Skeletal muscle tissue (tissue), 4 donors: ENCODE data around the gene DLG5. TPM values are rescaled to one million over a fixed set of nuclear protein-coding genes. Genes with fewer than 3 reads are reported as not detected.

Experiments used
- H3K27ac ChIP-seq: one replicate; pipeline ENCODE4 v1.7.0; 2013; ENCODE audit warnings: mild to moderate bottlenecking, low read depth, low read length, inconsistent platforms
- H3K27me3 ChIP-seq, 3 donors: one replicate each; pipeline ENCODE4 v1.7.0; 2013; ENCODE audit warnings: low read length in 3 of 3; ENCODE audit not compliant: control insufficient read depth in 3 of 3, insufficient read depth in 3 of 3
- H3K36me3 ChIP-seq, 3 donors: one replicate each; pipeline ENCODE4 v1.7.0; 2013; ENCODE audit warnings: low read length in 3 of 3; ENCODE audit not compliant: control insufficient read depth in 3 of 3, insufficient read depth in 3 of 3
- H3K4me1 ChIP-seq, 3 donors: one replicate each; pipeline ENCODE4 v1.7.0; 2013; ENCODE audit warnings: low read length in 3 of 3, mild to moderate bottlenecking in 3 of 3; ENCODE audit not compliant: control insufficient read depth in 3 of 3, insufficient read depth in 3 of 3
- H3K4me3 ChIP-seq, 3 donors: one replicate each; pipeline ENCODE4 v1.7.0; 2013; ENCODE audit warnings: low read length in 3 of 3
- H3K9ac ChIP-seq, 3 donors: one replicate each; pipeline ENCODE4 v1.7.0; 2013; ENCODE audit warnings: low read length in 3 of 3, mild to moderate bottlenecking in 3 of 3, moderate library complexity in 2 of 3, low read depth in 1 of 3
- H3K9me3 ChIP-seq, 3 donors: one replicate each; pipeline ENCODE4 v1.7.0; 2013; ENCODE audit warnings: low read length in 3 of 3; ENCODE audit not compliant: control insufficient read depth in 3 of 3
- total RNA-seq: library from RNA; depleted of rRNA; stranded (reverse); fragments of >200 nt; gene quantifications from one replicate; pipeline ENCODE4 v1.2.3, GENCODE V29; 2014
- donor health status: Osteomylitis.

Gene DLG5
- total RNA-seq, 1 donor from 2014 or later: 14.1 TPM

DNA sequence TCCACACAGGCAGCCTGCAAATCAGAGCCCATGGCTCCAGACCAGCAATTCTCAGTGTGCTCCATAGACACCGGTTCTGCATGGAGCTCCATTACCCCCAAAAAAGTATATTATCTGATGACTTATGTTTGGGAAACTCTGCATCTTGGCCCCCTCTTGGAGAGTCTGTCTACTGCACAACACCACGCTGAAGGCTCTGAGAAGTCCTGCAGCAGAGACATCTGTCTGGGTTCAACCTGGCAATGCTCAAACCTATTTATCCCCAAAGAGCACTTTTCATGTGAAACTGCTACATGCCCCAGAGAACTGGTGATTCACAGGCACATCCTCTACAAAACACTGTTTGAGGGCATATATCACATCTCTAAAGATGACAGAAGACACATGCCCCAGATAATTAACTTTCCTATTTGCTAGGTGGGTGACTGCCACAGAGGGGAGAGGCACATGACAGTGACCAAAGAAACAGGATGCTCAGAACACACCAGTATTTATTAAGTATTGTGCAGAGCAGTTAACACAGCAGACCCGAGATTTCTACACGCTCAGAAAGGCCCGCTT is 83.8 kb downstream of the DLG5 start:
- Histone ChIP-seq H3K27me3 (no peaks in the 10 kb centered on the region), H3K4me3 (no peak overlapping the region), H3K36me3 (peaks cover 26 to 36% (median 34%) of the 10 kb centered on the region in 3 donors), H3K9me3 (no peaks in the 10 kb centered on the region), H3K27ac (no peak overlapping the region), H3K9ac (no peak overlapping the region), H3K4me1 (peaks cover 8 to 29% (median 22%) of the 10 kb centered on the region in 3 donors)

DNA sequence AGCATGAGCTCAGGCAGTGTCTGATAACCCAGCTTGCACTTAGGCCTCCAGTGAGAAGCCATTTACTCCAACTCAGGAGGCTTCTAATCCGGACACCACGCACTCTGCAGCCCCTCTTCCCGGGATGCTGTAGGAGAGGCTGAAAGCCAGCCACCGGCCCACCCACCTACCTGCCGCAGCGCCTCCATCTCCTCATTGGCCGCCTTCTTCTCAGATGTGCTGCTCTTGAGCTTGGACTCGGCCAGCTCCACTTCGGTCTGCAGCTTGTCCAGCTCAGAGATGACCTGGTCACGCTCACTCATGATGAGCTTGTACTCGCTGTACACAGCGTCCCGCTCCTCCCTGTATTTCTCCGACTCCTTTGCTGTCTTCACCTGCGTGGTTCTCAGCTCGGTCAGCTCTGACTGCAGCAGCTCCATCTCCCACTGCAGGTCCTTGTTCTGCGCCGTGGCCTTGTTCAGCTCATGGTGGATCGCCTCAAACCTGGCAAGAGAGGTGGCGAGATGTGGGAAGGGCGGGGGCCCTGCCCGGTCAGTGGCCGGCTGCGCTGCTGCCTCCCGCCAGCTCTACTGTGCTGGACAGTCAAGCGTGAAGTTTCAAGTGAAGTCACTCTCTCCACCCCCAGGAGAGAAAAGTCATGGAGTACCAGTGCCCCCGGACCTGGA is 84.7 kb downstream of the DLG5 start:
- Histone ChIP-seq H3K27ac (no peak overlapping the region), H3K27me3 (no peaks in the 10 kb centered on the region), H3K4me1 (peaks cover 6 to 22% (median 15%) of the 10 kb centered on the region in 3 donors), H3K9ac (no peak overlapping the region), H3K36me3 (peaks cover 26 to 38% (median 34%) of the 10 kb centered on the region in 3 donors), H3K4me3 (no peak overlapping the region), H3K9me3 (no peaks in the 10 kb centered on the region)

DNA sequence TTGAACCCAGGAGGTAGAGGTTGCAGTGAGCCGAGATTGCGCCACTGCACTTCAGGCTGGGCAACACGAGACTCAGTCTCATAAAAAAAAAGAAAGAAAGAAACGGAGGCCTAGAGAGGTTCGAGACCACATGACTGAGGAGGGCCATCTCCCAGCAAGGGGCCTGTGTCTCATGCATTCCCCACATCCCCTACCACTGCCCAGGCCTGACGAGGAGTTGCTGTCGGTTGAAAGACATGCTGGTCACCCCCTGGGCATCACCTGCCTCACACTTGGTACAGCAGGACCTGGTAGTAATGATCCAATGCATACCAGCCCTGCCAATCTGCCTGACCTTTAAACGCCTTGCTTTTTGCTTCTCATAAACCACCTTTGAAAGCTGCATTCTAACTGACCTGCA is 85.9 kb downstream of the DLG5 start:
- H3K4me1 ChIP-seq: peaks cover 4 to 17% (median 14%) of the 10 kb centered on the region in 3 donors
- H3K36me3 ChIP-seq: peaks cover 27 to 40% (median 36%) of the 10 kb centered on the region in 3 donors
- no peak overlapping the region for H3K27ac ChIP-seq
- H3K9me3 ChIP-seq: no peaks in the 10 kb centered on the region
- no peak overlapping the region for H3K9ac ChIP-seq
- no peak overlapping the region for H3K4me3 ChIP-seq
- no peaks in the 10 kb centered on the region for H3K27me3 ChIP-seq

DNA sequence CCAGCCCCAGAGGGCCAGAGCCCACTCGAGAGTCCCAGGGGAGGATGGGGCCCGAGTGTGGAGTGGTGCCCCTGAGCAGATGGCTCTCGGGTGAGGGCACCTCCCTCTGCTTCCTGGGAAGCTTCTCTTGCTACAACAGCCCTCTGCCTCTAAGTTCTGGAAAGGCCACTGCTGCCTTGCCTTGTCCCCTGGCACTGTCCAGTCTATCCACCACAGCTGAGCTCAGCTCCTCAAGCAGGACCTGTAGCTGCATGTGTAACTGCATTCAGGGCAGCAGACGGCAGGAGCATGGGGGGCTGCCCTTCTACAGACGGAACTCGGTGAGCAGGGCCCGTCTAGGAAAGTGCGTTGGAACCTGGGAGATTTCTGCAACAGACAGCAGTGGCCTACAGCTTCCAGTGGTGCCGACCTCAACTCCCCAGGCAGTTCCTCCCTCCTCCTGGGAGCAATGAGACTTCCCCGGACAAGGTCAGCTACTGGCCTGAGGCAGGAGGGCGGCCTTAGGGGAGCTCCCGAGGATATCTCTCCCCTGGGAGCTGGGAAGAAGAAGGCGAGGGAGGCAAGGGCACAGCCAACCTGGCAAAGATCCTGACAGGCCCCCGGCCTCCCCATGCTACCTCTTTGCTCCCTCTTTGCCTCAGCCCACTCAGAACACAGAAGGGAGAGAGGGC is 88.5 kb downstream of the DLG5 start:
- Histone ChIP-seq H3K9me3 (no peaks in the 10 kb centered on the region), H3K4me3 (no peak overlapping the region), H3K27ac (no peak overlapping the region), H3K4me1 (peaks cover 0 to 6% (median 4%) of the 10 kb centered on the region in 3 donors), H3K27me3 (no peaks in the 10 kb centered on the region), H3K9ac (no peak overlapping the region), H3K36me3 (peaks cover 40 to 57% (median 43%) of the 10 kb centered on the region in 3 donors)

DNA sequence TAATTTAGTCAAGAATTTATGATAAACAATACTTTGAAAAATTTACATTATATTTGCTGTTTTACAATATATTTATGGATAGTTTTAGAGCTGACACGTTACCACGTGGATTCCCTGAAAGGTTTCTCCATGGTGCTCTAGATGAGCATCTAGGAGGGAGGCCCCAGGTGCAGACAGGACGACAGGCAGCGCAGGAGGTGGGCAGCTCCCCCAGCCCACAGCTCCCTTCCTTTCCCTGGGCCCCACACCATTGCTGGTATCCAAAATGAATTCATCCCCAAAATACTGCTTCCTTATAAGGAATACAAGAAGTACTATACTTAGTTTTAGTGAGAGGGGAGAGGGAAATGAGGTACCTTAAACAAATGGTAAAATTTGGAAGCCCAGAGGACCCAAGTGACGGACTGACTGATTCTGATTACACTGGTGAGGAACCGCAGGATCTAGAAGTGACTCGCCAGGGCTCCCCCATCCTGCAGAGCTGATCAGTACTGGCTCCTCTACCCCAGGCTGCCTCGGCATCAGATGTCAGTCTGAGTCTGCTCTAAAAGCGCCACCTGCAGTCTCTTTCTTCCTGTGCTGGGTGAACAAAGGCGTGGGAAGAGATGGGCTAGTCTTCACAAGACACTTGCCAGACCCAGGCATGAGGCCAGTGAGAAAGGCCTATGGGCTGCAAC is 89.2 kb downstream of the DLG5 start:
- H3K9ac ChIP-seq: no peak overlapping the region
- peaks cover 3 to 9% (median 6%) of the 10 kb centered on the region in 3 donors for H3K4me1 ChIP-seq
- no peak overlapping the region for H3K27ac ChIP-seq
- H3K36me3 ChIP-seq: peaks cover 34 to 56% (median 48%) of the 10 kb centered on the region in 3 donors
- no peaks in the 10 kb centered on the region for H3K27me3 ChIP-seq
- no peak overlapping the region for H3K4me3 ChIP-seq
- H3K9me3 ChIP-seq: no peaks in the 10 kb centered on the region

DNA sequence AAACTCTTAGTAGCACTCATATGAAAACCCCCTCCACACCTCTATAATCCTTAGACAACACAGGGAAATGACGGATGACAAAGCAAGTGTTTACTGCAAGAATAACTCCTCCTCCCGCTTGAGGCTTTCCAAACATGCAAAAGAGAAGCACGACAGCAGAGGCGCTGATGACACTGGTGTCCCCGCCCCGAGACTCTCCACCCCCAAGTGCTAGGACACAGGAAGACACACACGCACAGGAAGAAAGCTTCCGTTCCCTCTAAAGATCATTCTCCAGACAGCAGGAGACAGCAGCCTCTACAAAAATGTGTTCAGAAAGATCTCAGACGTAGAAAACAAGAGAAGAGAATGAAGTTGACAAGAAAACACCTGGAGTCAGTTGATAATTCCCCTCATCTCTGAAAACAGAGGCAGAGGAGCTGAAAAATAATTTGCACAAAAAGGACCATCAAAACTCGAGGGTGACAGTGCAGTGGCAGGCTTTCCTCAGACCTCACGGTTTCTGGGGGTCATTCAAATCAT is 90.2 kb downstream of the DLG5 start:
- Histone ChIP-seq H3K4me1 (peaks cover 5 to 11% (median 11%) of the 10 kb centered on the region in 3 donors), H3K27ac (peak overlapping the region; percentile 25), H3K36me3 (peaks cover 28 to 46% (median 42%) of the 10 kb centered on the region in 3 donors), H3K4me3 (no peak overlapping the region), H3K27me3 (no peaks in the 10 kb centered on the region), H3K9ac (no peak overlapping the region), H3K9me3 (no peaks in the 10 kb centered on the region)

DNA sequence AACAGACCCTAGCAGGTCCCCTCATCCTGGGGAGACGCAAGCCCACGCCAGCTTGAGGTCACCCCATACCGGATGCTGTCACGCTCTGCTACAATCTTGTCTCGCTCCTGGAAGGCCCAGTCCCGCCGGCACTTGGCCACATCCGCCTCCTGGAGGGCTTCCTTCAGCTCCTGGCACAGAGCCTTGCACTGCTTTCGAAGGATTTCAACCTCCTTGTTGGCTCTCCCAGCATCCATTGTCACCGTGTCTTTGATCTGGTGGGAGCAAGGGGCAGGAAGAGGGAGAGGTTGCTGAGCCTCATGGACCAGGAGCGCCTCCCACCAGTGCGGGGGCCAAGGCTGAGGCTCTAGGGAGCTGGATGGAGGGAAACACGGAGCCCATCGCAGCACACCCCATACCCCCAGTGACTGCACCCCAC is 90.9 kb downstream of the DLG5 start:
- H3K36me3 ChIP-seq: peaks cover 24 to 41% (median 35%) of the 10 kb centered on the region in 3 donors
- no peaks in the 10 kb centered on the region for H3K27me3 ChIP-seq
- no peak overlapping the region for H3K4me3 ChIP-seq
- no peak overlapping the region for H3K9ac ChIP-seq
- peaks cover 5 to 11% (median 11%) of the 10 kb centered on the region in 3 donors for H3K4me1 ChIP-seq
- H3K9me3 ChIP-seq: no peaks in the 10 kb centered on the region
- H3K27ac ChIP-seq: peak overlapping the region; percentile 25

DNA sequence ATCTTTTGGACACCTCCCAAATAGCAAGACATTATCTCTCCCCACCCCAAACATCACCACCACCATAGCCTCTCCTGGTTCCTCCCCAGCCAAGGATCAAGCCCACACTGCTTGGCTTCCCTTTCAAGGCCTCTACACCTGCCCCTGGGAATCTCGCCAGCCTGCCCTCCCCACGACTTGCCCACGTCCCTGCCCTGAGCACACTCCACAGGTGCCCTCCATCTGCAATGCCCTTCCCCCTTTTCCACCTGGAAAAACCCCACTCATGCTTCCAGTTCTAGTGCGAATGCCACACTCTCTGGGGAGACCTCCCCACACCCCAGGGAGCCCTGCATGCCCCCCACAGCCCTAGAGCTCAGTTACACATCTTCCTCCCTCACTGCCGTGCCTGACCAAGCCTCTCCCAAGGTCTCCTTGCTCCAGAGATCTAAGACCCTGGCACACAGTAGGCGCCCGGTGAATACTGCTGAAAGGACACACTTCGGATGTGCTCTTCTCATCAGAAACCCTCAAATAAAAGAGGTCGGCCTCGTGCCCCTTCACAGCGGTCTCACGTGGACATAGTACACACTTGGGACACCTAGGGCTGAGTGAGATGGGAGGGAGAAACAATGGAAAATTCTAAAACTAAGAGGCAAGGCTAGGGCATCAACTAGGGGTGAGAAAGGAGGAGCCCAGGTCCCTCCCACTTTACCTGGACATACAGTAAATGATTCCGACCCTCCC is 91.4 kb downstream of the DLG5 start:
- no peak overlapping the region for H3K27ac ChIP-seq
- no peaks in the 10 kb centered on the region for H3K27me3 ChIP-seq
- no peaks in the 10 kb centered on the region for H3K9me3 ChIP-seq
- no peak overlapping the region for H3K4me3 ChIP-seq
- H3K36me3 ChIP-seq: peaks cover 28 to 45% (median 39%) of the 10 kb centered on the region in 3 donors
- peaks cover 5 to 11% (median 11%) of the 10 kb centered on the region in 3 donors for H3K4me1 ChIP-seq
- peak overlapping the region in 1 of 3 donors; percentile 8 for H3K9ac ChIP-seq

DNA sequence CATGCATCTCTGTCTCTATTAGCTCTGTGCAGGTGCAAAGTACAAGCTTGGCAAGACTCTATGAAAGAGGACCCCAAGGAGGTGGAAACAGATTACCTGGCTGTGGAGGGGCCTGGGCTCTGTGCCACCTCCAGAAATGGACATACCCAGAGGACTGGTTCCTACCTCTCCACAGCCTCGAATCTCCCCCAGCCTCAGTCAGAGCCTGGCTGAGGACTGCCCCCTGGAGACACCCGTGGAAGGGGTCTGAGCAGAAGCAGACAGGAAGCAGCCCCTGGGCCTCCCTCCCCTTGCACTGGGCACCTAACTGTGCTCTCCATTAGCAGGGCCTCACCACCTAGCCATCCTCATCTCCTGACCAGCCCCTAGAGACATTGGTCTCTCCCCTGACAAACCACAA is 92.0 kb downstream of the DLG5 start:
- H3K4me3 ChIP-seq: no peak overlapping the region
- no peaks in the 10 kb centered on the region for H3K27me3 ChIP-seq
- no peak overlapping the region for H3K9ac ChIP-seq
- H3K27ac ChIP-seq: no peak overlapping the region
- no peaks in the 10 kb centered on the region for H3K9me3 ChIP-seq
- peaks cover 33 to 51% (median 45%) of the 10 kb centered on the region in 3 donors for H3K36me3 ChIP-seq
- peaks cover 5 to 11% (median 11%) of the 10 kb centered on the region in 3 donors for H3K4me1 ChIP-seq
